GM18502 (cell line): ENCODE data around the gene GPD1.
A peak's percentile ranks its signal among the peaks of the same experiment; 100 is the strongest.
"Not testable (repeated sequence)": the region's sequence is repeated elsewhere in the genome, so short reads cannot be mapped to it uniquely, and the experiment has no call there.

Experiments
- ATAC-seq: cut with Tn5 transposase; IDR thresholded peaks from one replicate; pipeline ENCODE4 v1.9.1; 2021; ENCODE audit warnings: mild to moderate bottlenecking; ENCODE audit not compliant: unreplicated experiment, poor library complexity

Gene GPD1

DNA sequence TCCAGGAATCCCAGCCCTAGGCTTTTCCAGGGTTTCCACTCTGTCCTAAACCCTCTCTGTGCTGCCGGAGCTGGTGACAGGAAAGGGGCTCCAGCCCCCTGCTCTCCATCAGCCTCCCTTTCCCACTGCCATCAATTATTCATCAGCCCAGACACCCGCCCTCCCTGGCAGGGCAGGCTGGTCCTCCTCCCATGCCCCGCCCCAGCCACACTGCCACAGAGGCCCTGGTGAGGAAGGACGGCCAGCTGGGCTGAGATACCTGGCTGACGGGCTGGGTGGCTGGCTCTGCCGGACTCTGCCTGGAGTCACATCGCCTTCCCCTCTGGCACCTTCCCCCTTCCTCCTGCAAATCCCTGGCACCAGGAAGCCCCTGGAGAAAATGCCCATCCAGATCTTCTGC, 30.6 kb upstream of the GPD1 start:
- no peak for ATAC-seq

DNA sequence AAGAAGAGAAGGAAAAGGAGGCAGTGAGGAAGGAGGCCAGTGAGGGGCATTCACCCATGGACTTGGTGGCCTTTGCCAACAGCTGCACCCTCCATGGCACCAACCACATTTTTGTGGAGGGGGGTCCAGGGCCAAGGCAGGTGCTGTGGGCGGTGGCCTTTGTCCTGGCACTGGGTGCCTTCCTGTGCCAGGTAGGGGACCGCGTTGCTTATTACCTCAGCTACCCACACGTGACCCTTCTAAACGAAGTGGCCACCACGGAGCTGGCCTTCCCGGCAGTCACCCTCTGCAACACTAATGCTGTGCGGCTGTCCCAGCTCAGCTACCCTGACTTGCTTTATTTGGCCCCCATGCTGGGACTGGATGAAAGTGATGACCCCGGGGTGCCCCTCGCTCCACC, 30.1 kb upstream of the GPD1 start:
- ATAC-seq, result no peak

DNA sequence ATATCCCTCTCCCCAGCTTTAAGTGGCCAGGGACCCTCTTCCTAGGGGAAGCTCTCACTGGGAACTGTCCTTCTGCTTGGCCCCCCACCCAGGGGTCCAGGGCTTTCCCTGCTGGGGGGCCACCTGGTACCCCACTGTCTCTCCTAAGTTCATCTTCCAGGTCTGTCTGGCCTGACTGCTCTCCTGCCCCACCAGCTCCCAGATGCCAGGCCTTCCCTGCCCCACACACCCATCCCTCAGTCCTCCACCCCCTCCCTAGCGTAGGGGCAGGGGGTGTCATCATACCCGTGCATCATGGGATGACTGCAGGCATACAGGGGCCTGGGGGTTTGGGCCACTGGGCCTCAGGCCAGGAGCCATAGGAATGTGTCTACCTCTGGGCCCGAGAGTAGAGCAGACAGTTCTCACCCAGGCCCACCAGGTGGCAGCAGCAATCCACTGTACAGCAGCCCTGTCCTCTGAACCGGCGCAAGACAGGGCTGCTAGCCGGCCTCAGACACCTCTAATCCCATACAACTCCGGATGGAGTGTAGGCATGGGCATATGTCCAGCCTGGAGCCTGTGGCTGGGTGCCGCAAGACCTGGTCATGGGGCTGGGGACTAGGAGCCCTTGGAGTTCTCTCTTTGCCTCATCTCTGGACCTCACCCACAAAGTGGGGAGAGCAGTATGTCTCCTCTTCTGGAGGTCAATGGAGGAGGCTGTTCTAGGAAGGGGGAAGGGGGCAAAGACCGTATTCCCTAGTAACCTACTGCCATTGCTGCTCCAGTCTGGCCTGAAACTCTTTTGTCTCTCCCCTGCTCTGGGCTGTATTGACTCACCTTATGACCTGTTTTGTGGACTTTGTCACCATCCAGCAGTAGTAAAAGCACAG, 28.6 kb upstream of the GPD1 start:
- ATAC-seq, result peak; percentile 69

DNA sequence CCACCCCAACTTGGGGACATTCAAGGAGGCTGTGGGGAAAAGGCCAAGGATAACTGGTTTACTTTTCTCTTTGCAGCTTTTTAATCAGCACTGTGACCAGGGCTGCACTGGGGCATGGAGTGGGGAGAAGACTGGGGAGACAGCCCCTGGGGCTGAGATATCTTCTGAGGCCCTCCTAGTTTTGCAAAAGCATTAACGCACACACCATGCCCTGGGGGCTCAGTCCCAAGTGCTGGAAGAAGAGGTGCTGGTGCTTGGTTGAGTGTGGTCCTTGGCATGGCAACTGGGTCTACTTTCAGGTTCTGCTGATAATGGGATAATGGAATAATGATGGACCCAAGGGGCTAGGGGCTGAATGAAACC, 28.0 kb upstream of the GPD1 start:
- no peak for ATAC-seq

DNA sequence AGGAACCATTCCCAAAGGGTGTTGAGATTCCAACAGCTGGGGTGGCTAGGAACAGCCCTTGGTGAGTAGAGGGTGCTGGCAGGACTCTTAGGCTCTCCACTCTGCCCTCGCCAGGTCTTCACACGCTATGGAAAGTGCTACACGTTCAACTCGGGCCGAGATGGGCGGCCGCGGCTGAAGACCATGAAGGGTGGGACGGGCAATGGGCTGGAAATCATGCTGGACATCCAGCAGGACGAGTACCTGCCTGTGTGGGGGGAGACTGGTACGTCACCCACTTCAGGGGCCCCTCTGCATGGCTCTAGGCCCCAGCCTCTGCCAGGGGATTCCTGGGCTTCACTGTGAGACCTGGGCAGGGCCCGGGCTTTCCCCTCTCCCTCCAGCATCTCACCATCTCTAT, 26.7 kb upstream of the GPD1 start:
- no peak for ATAC-seq

DNA sequence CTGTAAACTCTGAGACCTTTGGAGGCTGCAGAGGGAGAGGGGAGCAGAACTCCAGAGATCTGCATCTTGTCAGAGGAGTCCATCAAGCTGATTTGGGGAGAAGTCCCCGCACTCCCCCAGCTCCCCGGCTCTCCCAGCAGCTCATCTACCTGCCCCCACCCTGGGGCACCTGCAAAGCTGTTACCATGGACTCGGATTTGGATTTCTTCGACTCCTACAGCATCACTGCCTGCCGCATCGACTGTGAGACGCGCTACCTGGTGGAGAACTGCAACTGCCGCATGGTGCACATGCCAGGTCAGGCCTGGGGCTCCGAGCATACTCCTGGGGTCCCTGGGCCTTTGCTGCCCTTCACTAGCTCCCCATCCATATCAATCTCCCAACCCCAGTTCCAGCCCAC, 25.5 kb upstream of the GPD1 start:
- no peak for ATAC-seq

DNA sequence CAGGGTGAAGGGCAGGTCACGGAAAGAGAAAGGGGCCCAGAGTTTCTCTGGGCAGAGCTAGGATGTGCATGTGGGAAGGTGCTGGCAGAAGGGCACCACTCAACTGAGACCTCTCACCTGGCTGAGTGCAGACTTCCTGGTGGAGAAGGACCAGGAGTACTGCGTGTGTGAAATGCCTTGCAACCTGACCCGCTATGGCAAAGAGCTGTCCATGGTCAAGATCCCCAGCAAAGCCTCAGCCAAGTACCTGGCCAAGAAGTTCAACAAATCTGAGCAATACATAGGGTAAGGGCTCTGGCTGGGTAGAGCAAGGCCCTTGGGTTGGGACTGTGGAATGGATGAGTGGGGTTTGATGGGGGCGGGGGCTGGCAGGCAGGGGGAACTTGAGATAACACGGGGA, 24.0 kb upstream of the GPD1 start:
- ATAC-seq, result no peak

DNA sequence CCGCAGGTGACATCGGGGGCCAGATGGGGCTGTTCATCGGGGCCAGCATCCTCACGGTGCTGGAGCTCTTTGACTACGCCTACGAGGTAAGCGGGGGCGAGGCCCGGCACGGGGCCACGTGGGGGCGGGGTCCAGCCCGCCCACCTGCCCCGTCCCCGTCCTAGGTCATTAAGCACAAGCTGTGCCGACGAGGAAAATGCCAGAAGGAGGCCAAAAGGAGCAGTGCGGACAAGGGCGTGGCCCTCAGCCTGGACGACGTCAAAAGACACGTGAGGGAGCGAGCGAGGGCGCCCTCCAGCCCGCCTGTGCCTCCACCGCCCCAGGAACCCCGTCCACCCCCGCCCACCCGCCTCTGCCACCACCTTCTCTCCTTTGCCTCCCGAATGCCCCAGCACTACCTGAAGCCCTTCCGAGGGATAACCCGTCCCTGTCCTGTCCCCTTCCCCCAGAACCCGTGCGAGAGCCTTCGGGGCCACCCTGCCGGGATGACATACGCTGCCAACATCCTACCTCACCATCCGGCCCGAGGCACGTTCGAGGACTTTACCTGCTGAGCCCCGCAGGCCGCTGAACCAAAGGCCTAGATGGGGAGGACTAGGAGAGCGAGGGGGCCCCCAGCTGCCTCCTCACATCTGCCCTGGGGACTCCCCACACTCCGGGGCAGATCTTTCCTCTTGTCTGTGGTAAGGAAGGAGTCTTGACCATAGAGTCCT, 22.6 kb upstream of the GPD1 start:
- ATAC-seq, result no peak

DNA sequence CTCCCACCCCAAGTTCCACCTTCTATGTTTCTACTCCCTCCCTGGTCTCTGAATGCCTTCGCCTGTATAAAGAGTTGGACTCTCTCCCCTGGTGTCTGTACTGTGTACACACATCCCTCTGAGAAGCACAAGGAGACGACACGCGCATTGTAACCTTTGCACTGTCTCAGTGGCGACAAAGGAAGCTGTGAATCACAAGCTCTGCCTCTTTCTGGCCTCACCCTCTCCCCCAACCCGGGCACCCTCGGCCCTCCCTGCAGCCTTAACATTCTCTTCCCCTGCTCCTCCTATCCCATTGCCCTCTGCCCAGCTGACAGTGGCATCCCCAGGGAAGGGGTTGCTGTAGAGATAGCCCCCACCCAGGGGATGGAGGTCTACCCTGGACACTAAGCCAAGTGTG, 21.2 kb upstream of the GPD1 start:
- ATAC-seq, result no peak

DNA sequence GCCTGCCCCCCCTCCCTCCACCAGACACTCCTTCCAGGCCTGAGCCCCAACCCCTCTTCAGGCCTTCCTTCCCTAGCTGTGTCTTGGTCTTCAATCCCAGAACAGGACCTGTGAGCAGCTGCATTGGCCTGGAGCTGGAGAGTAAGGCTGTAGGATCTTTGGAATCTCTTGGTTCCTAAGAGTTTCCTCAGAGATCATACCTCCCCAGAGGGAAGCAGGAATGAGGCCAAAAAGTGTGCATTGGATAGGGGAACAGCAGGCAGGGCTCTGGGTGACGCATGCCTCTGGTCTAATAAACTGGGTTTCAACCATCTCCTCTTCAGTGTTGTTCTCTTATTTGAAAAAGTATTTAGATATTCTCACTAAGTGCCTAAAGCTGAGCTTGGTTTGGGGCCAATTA, 20.5 kb upstream of the GPD1 start:
- no peak for ATAC-seq

DNA sequence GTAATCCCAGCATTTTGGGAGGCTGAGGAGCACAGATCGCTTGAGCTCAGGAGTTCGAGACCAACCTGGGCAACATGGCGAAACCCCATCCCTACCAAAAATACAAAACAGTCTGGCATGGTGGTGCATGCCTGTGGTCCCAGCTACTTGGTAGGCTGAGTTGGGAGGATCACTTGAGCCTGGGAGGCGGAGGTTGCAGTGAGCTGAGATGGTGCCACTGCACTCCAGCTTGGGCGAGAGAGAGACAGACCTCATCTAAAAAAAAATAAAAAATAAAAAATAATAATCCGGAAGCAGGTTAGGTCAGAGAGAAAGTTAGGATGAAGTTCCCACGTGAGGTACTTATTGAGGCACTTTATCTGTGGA, 19.4 kb upstream of the GPD1 start:
- ATAC-seq, result not testable (repeated sequence)

DNA sequence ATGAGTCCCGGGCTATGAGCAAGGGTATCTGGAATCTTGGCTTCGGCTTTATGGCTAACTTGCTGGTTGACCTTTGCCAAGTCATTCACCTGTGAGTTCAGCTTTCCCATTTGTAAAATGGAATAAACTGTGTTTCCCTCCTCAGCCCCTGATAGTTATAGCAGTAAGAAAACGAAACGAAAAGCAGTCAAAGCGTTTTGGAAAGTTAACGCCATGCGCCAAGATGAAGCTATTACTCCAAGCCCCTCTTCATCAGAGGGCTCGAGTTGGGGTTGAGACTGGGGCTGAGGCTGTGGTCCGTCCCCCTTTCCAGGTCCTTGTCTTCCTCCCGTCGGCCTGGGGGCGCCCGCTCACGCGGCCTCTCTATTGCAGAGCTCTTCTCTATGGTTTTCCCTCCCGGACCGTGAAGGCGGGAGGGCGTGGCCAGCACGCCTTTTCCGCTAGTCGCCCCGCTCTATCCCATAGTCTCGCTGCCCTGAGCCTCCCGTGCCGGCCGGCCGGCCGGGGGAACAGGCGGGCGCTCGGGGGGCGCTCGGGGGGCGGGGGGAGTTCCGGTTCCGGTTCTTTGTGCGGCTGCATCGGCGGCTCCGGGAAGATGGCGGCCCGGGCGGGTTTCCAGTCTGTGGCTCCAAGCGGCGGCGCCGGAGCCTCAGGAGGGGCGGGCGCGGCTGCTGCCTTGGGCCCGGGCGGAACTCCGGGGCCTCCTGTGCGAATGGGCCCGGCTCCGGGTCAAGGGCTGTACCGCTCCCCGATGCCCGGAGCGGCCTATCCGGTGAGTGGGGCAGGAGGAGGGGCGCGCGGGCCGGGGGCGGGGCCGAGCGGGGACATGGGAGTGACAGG, 18.8 kb upstream of the GPD1 start, which contains the start of gene SMARCD1:
Gene SMARCD1 (plus strand): TSS at position 568 of the 840 bp plus-strand sequence. CDS start 28 bp downstream, at position 596.
- peak; percentile 87 for ATAC-seq

DNA sequence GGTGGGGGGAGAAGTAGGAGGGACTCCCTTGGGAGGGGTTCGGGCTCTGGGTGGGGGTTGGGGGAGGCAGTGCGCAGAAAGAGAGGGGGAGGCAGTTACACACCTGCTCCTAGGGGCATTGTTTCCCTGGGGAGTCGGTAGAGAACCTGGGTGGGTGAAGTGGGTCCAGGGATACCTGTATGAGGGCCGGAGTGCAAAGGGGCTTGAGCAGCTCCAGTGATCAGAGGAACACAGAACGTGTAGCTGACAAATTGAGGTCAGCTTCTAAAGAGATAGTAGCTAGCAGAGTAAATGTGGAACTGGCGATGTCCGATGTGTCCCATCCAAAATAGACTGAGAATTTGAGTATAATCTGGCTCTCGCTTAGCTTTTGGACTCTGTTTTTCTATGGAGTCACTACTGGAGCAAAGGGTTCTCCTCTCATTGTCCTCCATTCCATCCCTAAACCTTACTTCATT, 18.2 kb upstream of the GPD1 start:
- ATAC-seq, result peak; percentile 3

DNA sequence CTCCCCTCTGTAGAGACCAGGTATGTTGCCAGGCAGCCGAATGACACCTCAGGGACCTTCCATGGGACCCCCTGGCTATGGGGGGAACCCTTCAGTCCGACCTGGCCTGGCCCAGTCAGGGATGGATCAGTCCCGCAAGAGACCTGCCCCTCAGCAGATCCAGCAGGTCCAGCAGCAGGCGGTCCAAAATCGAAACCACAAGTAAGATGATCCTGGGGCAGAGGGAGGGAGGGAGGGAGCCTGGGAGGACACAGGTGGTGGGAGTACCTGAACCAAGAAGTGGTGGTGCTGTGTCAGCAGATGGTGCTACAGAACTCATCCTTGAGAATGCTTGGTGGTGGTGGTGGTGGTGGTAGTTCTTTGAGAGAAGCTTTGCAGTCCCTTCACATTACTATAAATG, 17.7 kb upstream of the GPD1 start:
- ATAC-seq, result no peak

DNA sequence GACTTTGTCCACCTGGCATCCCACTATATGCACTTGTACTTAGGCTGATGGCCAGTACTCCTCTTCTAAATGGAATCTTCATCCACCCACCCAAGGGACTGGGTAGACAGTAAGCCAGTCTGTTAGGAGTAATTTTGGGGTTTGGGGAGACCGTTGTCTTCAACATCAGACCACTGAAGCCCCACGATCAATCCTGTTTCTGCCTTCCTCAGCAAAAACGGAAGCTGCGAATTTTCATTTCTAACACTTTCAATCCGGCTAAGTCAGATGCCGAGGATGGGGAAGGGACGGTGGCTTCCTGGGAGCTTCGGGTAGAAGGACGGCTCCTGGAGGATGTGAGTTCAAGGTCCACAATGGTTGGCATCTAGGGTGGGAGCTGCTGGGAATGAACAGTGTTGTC, 16.7 kb upstream of the GPD1 start:
- ATAC-seq, result no peak

DNA sequence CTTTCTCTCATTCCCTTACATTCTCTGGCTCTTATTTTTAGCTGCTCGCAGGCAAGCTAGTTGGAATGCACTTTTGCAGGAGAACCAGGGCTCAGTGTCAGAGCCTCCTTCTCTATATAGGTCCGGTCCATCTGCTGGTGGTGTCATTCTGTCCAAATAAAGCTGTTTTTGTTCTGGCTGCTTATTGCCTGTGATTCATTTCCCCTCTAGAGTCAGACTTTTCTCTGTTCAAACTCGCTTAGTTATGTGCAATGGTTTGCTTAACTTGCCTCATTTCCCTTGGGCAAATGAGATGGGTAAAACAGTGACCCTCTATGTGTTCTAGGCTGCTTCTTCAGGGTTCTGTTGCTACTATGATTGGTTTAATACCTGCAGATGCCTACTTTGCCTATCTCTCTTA, 15.8 kb upstream of the GPD1 start:
- ATAC-seq, result no peak

DNA sequence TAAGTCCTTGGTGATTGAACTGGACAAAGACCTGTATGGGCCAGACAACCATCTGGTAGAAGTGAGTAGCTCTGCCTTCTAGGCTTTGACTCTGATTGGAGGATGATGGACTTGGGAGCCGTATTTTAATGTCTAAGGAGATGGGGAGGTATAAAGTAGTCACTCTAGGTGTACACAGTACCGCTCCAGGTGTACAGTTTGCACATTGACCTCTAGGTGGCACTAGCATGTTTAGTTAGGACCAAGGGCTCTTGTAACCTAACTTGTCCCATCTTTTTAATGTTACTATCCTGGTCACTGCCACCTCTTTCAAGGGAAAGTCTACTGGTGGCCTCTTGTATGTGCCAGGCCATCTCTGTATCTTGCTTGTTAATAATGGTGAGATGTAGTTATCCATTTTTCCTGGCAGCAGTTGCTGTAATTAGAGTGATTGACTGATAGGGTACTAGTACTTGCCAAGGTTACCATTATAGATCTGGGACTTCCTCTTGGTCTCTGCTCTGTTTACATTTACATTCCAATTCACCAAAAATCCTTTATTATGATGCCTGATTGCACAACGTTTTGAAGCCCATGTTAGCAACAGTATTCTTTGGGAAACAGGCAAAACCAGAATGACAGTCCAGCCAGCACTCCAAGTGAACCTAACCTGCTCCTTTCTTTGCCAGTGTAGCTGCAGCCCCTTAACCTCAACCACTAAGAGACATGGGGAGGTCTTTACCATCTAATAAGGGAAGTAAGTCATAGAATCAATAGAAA, 15.1 kb upstream of the GPD1 start:
- ATAC-seq, result no peak

DNA sequence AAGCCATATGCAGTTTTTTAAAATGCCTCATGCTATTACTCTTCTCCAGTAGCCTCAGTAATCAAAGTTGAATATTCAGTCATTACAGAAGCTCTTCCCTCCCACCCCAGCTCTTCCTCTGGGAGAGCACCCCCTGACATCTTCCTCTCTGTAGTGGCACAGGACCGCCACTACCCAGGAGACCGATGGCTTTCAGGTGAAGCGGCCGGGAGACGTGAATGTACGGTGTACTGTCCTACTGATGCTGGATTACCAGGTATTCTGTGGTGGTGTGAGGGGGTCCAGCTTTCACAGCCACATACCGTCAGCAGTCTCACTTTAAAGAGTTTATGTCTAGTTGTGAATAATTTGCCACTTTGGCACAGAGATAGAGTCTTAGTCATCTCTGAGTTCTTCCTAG, 14.1 kb upstream of the GPD1 start:
- no peak for ATAC-seq

DNA sequence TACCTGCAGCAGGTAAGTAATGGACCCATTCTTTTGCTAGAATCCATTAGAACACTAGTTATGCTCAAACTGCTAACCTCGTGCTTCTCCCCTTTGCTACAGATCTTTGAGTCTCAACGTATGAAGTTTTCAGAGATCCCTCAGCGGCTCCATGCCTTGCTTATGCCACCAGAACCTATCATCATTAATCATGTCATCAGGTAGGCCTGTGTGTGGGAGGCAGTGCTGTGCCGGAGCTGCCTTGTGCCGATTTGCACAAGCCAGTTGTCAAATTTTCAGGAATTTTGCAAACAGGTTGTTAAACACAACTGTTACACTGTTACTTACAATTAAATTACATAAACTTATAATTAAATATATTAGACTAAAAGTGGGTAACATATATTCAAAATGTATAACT, 13.4 kb upstream of the GPD1 start:
- ATAC-seq, result no peak

DNA sequence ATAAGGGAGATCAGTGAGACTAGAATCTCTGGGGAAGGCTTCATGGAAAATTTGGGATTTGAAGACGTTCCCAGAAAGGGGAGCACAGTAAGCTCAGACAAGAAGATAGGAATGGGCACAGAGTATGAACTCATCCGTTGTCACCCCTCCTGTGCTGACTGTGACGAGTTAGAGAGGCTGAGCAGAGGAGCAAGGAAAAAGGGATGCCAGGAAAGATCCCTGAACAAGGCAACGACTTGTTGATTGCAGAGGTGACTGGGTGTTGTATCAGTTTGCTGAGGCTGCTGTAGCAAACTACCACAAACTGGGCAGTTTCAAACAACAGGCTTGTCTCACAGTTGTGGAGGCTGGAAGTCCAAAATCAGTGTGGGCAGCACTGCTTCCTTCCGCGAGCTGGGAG, 5.9 kb upstream of the GPD1 start:
- ATAC-seq, result no peak
